Neutrophil (primary cell): ENCODE data around the gene CETP.

Source experiments
- H3K27ac ChIP-seq: fragments of 200-600 bp; sonication (generic); 2 replicates; pipeline ENCODE4 v1.5.1; 2016; ENCODE audit warnings: mild to moderate bottlenecking, moderate library complexity
- H3K27me3 ChIP-seq: fragments of 200-600 bp; sonication (generic); 2 replicates; pipeline ENCODE4 v1.6.0; 2016; ENCODE audit warnings: mild to moderate bottlenecking
- H3K36me3 ChIP-seq: fragments of 200-600 bp; sonication (generic); 2 replicates; pipeline ENCODE4 v1.5.1; 2017
- H3K4me1 ChIP-seq, 2 experiments: fragments of 200-600 bp in 1 of 2; sonication (generic) in 1 of 2; 1 replicate in 1 of 2; 2 replicates in 1 of 2; pipeline versions ENCODE4 v1.5.1 to v1.6.1; 2013 to 2016; ENCODE audit warnings: low read depth in 1 of 2, low read length in 1 of 2, mild to moderate bottlenecking in 1 of 2, moderate library complexity in 1 of 2; ENCODE audit not compliant: control insufficient read depth in 1 of 2, insufficient read depth in 1 of 2
- H3K4me3 ChIP-seq, 2 experiments: fragments of 200-600 bp in 1 of 2; sonication (generic) in 1 of 2; 1 replicate in 1 of 2; 2 replicates in 1 of 2; pipeline ENCODE4 v1.5.1; 2013 to 2016; ENCODE audit warnings: low read depth in 1 of 2, low read length in 1 of 2, mild to moderate bottlenecking in 1 of 2, moderate library complexity in 1 of 2
- H3K9me3 ChIP-seq: fragments of 200-600 bp; sonication (generic); 2 replicates; pipeline ENCODE4 v1.5.1; 2016
- CTCF ChIP-seq: fragments of 200-600 bp; sonication (generic); IDR thresholded peaks from 2 replicates; pipeline ENCODE4 v1.5.1; 2016; ENCODE audit warnings: antibody characterized with exemption

The CETP gene

GRCh38 chr16:56998861-56999260, 37.1 kb downstream of the CETP start:
- peaks cover 9 to 23% of the 10 kb centered on the region in 2 experiments for H3K4me1 ChIP-seq

GRCh38 chr16:56999409-57000270, 37.9 kb downstream of the CETP start:
- Histone ChIP-seq H3K4me3 (no peak overlapping the region), H3K27me3 (no peaks in the 10 kb centered on the region), H3K4me1 (peaks cover 13 to 23% of the 10 kb centered on the region in 2 experiments), H3K9me3 (no peaks in the 10 kb centered on the region), H3K27ac (peak overlapping the region; percentile 46), H3K36me3 (peaks cover 8% of the 10 kb centered on the region)
- TF ChIP-seq CTCF = no peak

More at GRCh38 chr16:56998861-56999260, 37.1 kb downstream of the CETP start:
- Histone ChIP-seq H3K4me3 (no peak overlapping the region), H3K36me3 (peaks cover 4% of the 10 kb centered on the region), H3K9me3 (no peaks in the 10 kb centered on the region), H3K27me3 (no peaks in the 10 kb centered on the region), H3K27ac (peak overlapping the region; percentile 14)
- no peak for TF ChIP-seq CTCF

- Histone ChIP-seq H3K27me3 (no peaks in the 10 kb centered on the region), H3K4me1 (peaks cover 21 to 29% of the 10 kb centered on the region in 2 experiments), H3K27ac (peak overlapping the region; percentile 46), H3K9me3 (no peaks in the 10 kb centered on the region), H3K36me3 (peaks cover 10% of the 10 kb centered on the region), H3K4me3 (no peak overlapping the region)
- no peak for TF ChIP-seq CTCF
These were observed 38.7 kb downstream of the CETP start for GRCh38 chr16:57000271-57001025.

DNA sequence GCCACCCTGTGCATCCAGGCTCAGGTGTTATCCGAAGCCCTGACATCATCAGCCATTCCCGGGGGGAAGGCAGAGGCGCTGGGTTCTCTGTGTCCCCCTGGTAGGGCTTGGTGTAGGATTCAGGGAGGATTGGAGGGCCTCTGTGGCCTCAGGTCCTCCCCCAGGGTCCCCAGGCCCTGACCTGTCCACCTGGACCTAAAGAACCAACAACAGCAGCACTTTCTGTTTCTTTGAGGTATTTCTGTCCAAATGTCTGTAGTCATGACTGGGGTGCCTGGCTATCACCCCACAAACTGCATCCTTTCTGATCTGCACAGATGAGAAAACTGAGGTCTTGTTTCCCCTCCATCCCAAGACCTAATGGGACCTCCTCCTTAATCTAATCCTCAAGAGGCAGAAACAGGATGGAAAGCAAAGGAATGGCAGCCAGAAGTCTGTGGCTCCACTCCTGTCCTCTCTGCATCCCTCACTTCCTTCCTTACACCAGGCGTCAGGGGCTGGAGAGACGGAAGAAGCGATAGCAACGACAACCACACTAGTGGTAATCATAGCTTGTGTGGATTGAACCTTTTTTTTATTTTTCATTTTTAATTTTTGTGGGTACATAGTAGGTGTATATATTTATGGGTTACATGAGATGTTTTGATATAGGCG, 39.4 kb downstream of the CETP start:
- H3K9me3 ChIP-seq = no peaks in the 10 kb centered on the region
- H3K27ac ChIP-seq = peak overlapping the region; percentile 46
- H3K27me3 ChIP-seq = no peaks in the 10 kb centered on the region
- H3K4me3 ChIP-seq = no peak overlapping the region
- no peak for TF ChIP-seq CTCF
- peaks cover 14% of the 10 kb centered on the region for H3K36me3 ChIP-seq
- peaks cover 21 to 32% of the 10 kb centered on the region in 2 experiments for H3K4me1 ChIP-seq
